Measurements from ENCODE around the gene DUT.

DUT gene

GRCh38 chr15:48365575-48365974, 34.3 kb downstream of the DUT start:
- no peak overlapping the region for H3K27ac ChIP-seq
- no peak overlapping the region for H3K4me3 ChIP-seq

- Histone ChIP-seq H3K27ac (no peak overlapping the region), H3K4me3 (no peak overlapping the region)
Measured at GRCh38 chr15:48366584-48367312, 35.5 kb downstream of the DUT start.

- no peak overlapping the region for H3K4me3 ChIP-seq
- no peak overlapping the region for H3K27ac ChIP-seq
Measured at GRCh38 chr15:48367483-48367882, 36.3 kb downstream of the DUT start.

GRCh38 chr15:48370460-48370859, 39.2 kb downstream of the DUT start:
- Histone ChIP-seq H3K4me3 (no peak overlapping the region), H3K27ac (no peak overlapping the region)

GRCh38 chr15:48371550-48371949, 40.3 kb downstream of the DUT start:
- Histone ChIP-seq H3K27ac (no peak overlapping the region), H3K4me3 (no peak overlapping the region)

- Histone ChIP-seq H3K27ac (no peak overlapping the region), H3K4me3 (no peak overlapping the region)
Measured at GRCh38 chr15:48371961-48372360, 40.7 kb downstream of the DUT start.

GRCh38 chr15:48373821-48374451, 42.7 kb downstream of the DUT start:
- no peak overlapping the region for H3K27ac ChIP-seq
- no peak overlapping the region for H3K4me3 ChIP-seq

- Histone ChIP-seq H3K4me3 (no peak overlapping the region), H3K27ac (no peak overlapping the region)
Measured at GRCh38 chr15:48374472-48374871, 43.2 kb downstream of the DUT start.

GRCh38 chr15:48375767-48376166, 44.5 kb downstream of the DUT start:
- Histone ChIP-seq H3K4me3 (no peak overlapping the region), H3K27ac (no peak overlapping the region)

GRCh38 chr15:48380198-48380597, 49.0 kb downstream of the DUT start:
- no peak overlapping the region for H3K27ac ChIP-seq
- H3K4me3 ChIP-seq = no peak overlapping the region

GRCh38 chr15:48381861-48382260, 50.6 kb downstream of the DUT start:
- no peak overlapping the region for H3K27ac ChIP-seq
- H3K4me3 ChIP-seq = no peak overlapping the region

- no peak overlapping the region for H3K4me3 ChIP-seq
- peak overlapping the region in 1 of 21 experiments; percentile 2 for H3K27ac ChIP-seq
Measured at GRCh38 chr15:48383031-48383430, 51.8 kb downstream of the DUT start.

- H3K27ac ChIP-seq = peak overlapping the region in 16 of 21 experiments; percentile 1 to 84 (median 28)
- H3K4me3 ChIP-seq = no peak overlapping the region
Measured at GRCh38 chr15:48384616-48385015, 53.4 kb downstream of the DUT start.

GRCh38 chr15:48385031-48385830, 54.0 kb downstream of the DUT start:
- Histone ChIP-seq H3K4me3 (no peak overlapping the region), H3K27ac (peak overlapping the region in 18 of 21 experiments; percentile 1 to 84 (median 52))

GRCh38 chr15:48388016-48388851, 57.0 kb downstream of the DUT start:
- H3K27ac ChIP-seq = peak overlapping the region in 11 of 21 experiments; percentile 7 to 77 (median 21)
- H3K4me3 ChIP-seq = no peak overlapping the region

GRCh38 chr15:48388910-48389309, 57.7 kb downstream of the DUT start:
- Histone ChIP-seq H3K4me3 (no peak overlapping the region), H3K27ac (peak overlapping the region in 11 of 21 experiments; percentile 13 to 77 (median 49))

GRCh38 chr15:48389691-48390143, 58.5 kb downstream of the DUT start:
- H3K4me3 ChIP-seq = no peak overlapping the region
- H3K27ac ChIP-seq = peak overlapping the region in 13 of 21 experiments; percentile 13 to 77 (median 52)

- Histone ChIP-seq H3K4me3 (no peak overlapping the region), H3K27ac (peak overlapping the region in 11 of 21 experiments; percentile 16 to 87 (median 52))
Measured at GRCh38 chr15:48391950-48392349, 60.7 kb downstream of the DUT start.

- Histone ChIP-seq H3K4me3 (no peak overlapping the region), H3K27ac (peak overlapping the region in 14 of 21 experiments; percentile 16 to 87 (median 52))
Measured at GRCh38 chr15:48392356-48392755, 61.1 kb downstream of the DUT start.
